OCI-LY3 (cell line): ENCODE data around the gene LAMA3.

ENCODE experiments used
- CTCF ChIP-seq: fragments of 200-600, 300-600 bp; sonication (generic); IDR thresholded peaks from 2 replicates; pipeline ENCODE4 v1.5.1; 2014; ENCODE audit warnings: antibody characterized with exemption, low read length, low read depth
- EZH2phosphoT487 ChIP-seq: fragments of 200-600 bp; shearing (Covaris generic); IDR thresholded peaks from 2 replicates; pipeline ENCODE4 v1.6.1; 2018; ENCODE audit warnings: antibody characterized with exemption, mixed run types, low read depth

- TF ChIP-seq CTCF (no peak), EZH2phosphoT487 (no peak)
Measured at GRCh38 chr18:23648456-23648855, 40.8 kb upstream of the LAMA3 start.
